GM21526 (cell line): ENCODE results near the gene ZNF322.
A peak's percentile ranks its signal among the peaks of the same experiment; 100 is the strongest.
"Not testable (repeated sequence)": the region's sequence is repeated elsewhere in the genome, so short reads cannot be mapped to it uniquely, and the experiment has no call there.

Experiments
- ATAC-seq: cut with Tn5 transposase; IDR thresholded peaks from one replicate; pipeline ENCODE4 v1.9.1; 2021; ENCODE audit warnings: moderate library complexity; ENCODE audit not compliant: unreplicated experiment, low FRiP score

The ZNF322 gene

GRCh38 chr6:26659042-26659999, at the start of gene ZNF322:
TSS of gene ZNF322 (minus strand) at chr6:26659746. CDS start at chr6:26638553, 21,193 bp downstream.
- peak; percentile 97 for ATAC-seq

- ATAC-seq, result not testable (repeated sequence)
These were observed 46.2 kb upstream of the ZNF322 start for GRCh38 chr6:26705780-26706179.

- not testable (repeated sequence) for ATAC-seq
These were observed 45.8 kb upstream of the ZNF322 start for GRCh38 chr6:26705352-26705751.

GRCh38 chr6:26701023-26701747, 41.6 kb upstream of the ZNF322 start:
- not testable (repeated sequence) for ATAC-seq

DNA sequence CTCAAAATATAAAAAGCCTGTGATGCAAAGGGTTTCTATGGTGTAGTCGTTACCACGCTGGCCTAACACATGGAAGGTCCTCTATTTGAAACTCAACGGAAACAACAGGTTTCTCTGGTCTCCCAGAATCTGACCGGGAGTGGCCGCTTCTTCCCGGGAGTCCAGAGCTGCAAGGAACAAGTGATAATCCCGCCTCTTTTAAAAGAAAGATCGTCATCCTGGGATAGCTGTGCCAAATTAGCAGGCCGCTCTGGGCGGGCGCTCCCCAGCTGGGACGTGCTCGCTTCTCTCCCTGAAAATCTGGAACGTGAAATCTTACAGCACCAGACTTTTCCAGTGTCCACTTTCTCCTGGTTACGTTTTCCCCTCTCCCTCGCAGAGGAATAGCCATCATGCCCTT, 38.0 kb upstream of the ZNF322 start:
- ATAC-seq, result not testable (repeated sequence)

- ATAC-seq, result not testable (repeated sequence)
These were observed 29.9 kb upstream of the ZNF322 start for GRCh38 chr6:26689324-26689947.

DNA sequence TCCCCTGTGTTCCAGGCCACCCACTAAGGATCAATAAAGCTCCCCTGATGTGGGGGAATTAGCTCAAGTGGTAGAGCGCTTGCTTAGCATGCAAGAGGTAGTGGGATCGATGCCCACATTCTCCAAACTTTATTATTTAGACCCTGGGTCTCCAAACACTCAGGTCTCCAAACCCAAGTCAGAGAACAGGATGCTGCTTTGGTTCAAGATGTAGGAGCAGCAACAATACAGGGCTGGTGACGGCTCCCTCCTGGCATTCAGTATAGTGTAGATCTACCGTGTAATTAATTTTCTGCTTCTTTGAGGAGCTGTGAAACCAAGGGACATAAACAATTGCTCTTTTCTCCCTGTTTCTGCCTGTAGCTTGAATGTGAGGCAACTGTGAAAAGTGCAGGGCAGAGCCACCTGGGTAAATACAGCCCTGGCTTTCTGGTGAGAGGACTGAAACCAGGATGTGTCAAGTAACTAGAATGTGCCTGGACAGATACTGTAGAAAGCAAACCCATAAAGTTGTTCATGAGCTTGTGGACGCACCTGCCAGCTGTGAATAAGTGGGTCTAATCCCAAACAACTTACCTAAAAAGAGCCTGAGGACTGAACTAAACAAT, 23.0 kb upstream of the ZNF322 start:
- ATAC-seq, result not testable (repeated sequence)

DNA sequence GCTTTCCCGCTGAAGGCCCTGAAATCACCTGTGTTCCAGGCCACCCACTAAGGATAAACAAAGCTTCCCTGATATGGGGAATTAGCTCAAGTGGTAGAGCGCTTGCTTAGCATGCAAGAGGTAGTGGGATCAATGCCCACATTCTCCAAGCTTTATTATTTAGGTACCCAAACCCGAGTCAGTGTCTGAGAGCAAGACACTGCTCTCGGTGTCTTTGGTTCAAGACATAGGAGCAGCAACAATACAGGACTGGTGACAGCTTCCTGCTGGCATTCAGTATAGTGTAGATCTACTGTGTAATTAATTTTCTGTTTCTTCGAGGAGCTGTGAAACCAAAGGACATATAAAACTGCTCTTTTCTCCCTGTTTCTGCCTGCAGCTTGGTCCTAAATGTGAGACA, 13.7 kb upstream of the ZNF322 start:
- not testable (repeated sequence) for ATAC-seq

DNA sequence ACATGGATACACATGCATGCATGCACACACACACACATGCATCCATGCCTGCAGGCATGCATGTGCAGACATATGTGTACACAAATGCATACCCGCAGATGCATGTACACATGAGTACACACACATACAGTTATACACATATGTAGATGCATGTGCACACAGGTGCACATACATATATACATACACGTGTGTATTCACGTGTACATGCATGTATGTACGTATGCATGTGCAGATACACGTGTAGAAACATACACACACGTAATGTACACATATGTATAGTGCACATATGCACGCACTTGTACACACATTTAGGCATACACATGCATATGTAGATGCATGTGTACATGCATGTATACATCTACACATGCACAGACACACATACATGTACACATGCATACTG, 11.0 kb upstream of the ZNF322 start:
- ATAC-seq, result not testable (repeated sequence)

- not testable (repeated sequence) for ATAC-seq
These were observed 10.5 kb upstream of the ZNF322 start for GRCh38 chr6:26670003-26670402.

DNA sequence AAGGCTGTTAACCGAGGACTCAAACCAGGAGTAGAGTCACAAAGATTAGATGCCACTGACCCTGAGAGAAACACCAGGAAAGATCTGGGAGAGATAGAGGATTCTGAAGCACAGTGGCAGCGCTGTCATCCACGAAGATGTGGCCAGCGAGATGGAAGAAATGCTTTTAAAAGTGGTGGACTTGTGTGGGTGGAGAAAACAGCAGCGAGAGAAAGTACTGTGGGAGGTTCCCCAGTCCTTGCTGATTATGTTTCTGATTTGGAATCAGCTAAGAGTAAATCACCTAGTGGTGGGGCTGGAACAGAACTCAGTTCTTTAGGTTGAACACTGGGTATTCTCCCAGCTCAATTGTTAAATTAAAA, 435 bp upstream of the ZNF322 start:
- ATAC-seq, result peak; percentile 39

GRCh38 chr6:26657256-26657655, 2.3 kb downstream of the ZNF322 start:
- ATAC-seq, result no peak

DNA sequence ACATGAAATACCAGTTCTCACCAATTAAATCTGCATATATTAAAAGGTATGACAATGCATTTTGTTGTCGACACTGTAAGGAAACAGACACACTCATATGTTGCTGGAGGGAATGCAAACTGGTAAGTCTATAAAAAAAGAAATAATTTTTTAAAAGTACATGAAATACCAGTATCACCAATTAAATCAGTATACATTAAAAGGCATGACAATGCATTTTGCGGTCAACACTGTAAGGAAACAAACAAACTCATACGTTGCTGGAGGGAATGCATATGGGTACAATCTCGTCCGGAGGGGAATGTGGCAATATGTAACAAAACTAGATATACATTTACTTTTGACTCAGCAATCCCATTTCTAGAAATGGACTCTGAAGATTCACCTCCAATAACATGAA, 6.5 kb downstream of the ZNF322 start:
- ATAC-seq, result no peak

- ATAC-seq, result no peak
These were observed 8.3 kb downstream of the ZNF322 start for GRCh38 chr6:26651133-26651781.

DNA sequence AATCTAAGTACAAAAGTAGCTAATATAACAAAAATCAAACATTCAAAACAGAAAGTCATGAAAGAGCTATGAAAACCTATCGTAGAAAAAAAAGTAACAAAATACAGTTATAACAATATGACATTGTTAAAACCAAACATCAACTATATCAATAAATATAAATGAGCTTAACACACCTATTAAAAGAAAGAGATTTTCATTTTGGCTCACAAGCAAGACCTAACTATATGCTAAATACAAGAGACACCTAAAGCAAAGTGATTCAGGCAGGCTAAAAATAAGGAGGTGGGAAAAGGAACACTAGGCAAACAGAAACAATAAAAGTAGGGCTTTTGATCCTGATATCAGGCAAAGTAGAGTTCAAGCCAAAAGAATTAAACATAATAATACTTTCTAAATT, 13.5 kb downstream of the ZNF322 start:
- ATAC-seq, result no peak

DNA sequence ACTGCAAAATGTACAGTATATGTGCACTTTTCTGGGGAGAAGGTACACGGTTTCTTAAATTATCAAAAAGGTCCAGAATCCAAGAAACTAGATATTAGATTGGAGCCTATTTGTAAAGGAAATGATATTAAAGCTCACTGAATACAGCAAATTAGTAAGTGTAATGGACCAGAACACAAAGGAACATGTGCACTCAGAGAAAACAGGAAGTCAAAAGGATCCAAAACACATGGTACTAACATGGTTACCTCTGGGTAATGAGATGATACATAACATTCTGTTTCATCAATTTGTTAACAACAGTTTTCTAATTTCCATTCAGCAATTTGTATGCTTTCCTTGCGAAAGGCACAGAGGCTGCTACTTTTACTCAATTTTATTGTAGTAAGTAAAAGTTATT, 18.7 kb downstream of the ZNF322 start:
- no peak for ATAC-seq

DNA sequence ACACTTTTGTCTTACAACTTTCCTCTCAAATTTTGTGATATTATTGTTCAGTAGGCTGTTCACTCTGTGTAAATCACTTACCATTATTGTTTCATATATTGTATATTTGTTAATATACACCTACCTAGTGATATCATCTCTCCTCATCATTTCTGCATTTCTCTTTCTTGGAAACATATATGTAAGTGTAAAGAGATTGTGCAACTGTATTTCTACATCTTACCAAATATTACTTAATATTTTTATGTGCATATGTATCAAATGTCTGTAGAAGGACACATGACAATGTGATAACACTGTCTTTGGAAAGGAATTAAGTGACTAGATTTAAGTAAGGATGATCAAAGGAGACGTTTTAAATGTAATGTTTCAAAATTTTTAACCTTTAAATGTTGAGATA, 30.2 kb downstream of the ZNF322 start:
- ATAC-seq, result no peak

- no peak for ATAC-seq
These were observed 31.7 kb downstream of the ZNF322 start for GRCh38 chr6:26627843-26628242.

GRCh38 chr6:26624557-26624956, 35.0 kb downstream of the ZNF322 start:
- no peak for ATAC-seq

GRCh38 chr6:26623339-26623859, 36.1 kb downstream of the ZNF322 start:
- ATAC-seq, result no peak
